ENCODE measurements around the gene ADGRG1.

The ADGRG1 gene

GRCh38 chr16:57679767-57680482 is 51.5 kb downstream of the ADGRG1 start:
- in situ Hi-C loops (cut with HindIII; ENCODE audit: low sequenced_read_pairs), result loop anchor here (10.0 kb wide), 1 partner anchor 305 kb away; no protein-coding TSS in a partner anchor

- in situ Hi-C loops (cut with HindIII; ENCODE audit: low sequenced_read_pairs), result no loop called here
Measured at GRCh38 chr16:57680842-57681375, 52.5 kb downstream of the ADGRG1 start.

DNA sequence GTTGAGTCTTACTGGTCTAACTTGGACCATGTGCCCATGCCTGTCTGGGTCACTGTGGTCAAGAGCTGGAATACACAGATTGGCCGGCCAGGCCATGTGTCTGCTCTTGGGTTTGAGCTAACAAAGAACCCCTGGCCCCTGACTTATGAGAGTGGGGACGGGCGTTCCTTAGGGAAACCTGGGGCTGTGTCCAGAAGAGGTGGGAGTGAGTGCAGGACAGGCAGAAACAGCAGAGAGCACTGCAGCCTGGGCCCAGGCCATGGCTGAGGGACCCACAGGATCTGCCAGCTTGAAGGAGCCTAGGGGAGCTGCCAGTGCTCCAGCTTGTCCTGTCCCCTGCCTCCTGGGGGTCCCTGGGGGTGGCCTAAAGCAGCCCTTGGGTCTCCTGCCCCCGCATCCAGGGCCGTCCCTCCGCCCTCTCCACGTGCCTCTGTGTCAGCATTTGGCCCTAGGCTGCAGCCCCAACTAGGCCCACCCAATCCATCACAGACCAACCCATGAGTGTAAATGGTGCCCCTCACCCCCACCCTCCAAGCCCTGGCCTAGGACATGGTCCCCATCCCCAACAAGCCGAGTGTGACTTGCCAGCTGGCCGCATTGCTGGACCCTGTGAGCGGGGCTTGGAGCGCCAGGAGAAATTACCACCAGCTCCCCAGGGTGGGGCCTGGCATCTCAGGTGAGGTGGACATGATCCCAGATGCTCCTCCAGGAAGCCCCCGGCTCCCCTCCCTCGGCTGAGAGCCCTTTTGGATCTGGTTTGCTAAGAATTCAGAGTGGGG is 53.7 kb downstream of the ADGRG1 start:
- in situ Hi-C loops (cut with HindIII; ENCODE audit: low sequenced_read_pairs), result no loop called here

DNA sequence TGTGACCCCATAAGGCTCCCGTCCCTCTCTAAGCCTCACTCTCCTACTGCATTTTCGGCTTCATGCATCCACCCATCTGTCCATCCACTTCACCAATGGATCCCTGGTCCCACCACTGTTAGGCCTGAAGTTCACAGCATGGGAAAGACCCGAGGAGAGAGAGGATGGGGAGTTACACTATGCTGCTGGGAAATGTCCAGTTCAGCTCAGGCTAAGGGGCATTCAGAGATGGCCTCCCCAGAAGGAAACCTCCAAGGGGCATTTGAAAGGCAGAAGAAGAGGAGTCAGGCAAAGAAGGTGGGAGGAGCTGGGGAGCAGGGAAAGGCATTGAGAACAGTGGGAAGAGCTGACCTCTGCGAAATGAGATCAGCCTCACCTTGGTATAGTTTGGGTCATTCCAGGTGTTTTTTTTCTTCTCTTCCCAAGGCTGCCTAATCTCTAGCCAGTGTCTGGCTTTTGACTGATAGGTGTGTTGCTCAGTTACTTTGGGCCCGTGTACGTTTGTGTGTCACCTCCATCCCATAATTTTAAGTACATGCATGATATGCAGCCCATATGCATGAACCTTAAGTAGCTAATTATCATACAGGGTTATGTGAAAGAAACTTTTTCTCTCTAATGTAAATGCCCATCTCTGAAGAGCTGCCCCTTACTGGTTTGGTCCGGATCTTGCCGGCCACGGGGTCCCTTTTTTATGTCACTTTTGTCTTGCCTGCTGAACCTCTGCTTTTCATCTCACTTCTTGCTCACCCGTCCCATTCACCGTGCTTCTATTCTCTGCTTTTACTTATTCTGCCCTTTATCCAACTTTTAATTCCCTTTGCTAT is 54.6 kb downstream of the ADGRG1 start:
- in situ Hi-C loops (cut with HindIII; ENCODE audit: low sequenced_read_pairs), result no loop called here

DNA sequence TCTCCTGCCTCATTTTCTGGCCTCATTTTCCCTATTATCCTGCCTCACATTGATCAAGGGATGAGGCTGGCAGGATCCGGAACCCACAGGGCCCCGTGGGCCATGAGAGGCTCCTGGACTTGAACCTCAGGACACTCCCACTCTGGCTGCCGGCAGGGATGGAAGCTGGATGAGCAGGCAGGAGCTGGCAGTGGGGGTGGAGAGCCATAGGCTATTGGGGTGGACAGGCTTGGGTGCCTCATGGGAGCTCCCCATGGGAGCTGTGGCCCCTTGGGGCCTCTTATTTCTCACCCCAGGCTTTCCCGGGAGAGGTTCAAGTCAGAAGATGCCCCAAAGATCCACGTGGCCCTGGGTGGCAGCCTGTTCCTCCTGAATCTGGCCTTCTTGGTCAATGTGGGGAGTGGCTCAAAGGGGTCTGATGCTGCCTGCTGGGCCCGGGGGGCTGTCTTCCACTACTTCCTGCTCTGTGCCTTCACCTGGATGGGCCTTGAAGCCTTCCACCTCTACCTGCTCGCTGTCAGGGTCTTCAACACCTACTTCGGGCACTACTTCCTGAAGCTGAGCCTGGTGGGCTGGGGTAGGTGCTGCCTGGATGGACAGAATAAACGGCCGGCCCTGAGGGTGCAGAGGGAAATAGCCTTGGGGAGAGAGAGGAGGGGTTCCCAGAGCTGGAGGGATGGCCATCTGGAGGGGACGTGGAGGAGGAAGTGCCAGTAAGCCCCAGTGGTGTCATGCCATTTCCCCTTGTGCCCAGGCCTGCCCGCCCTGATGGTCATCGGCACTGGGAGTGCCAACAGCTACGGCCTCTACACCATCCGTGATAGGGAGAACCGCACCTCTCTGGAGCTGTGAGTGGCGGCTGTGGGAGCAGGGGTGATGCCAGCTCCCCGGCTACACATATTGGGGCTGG is 55.5 kb downstream of the ADGRG1 start:
- in situ Hi-C loops (cut with HindIII; ENCODE audit: low sequenced_read_pairs), result no loop called here

GRCh38 chr16:57684626-57685358 is 56.4 kb downstream of the ADGRG1 start:
- in situ Hi-C loops (cut with HindIII; ENCODE audit: low sequenced_read_pairs), result loop anchor here (5.0 kb wide), 2 partner anchors 37 to 107 kb away; no protein-coding TSS in a partner anchor

GRCh38 chr16:57685633-57686032 is 57.2 kb downstream of the ADGRG1 start:
- in situ Hi-C loops (cut with HindIII; ENCODE audit: low sequenced_read_pairs), result loop anchor here (5.0 kb wide), 2 partner anchors 38 to 108 kb away; no protein-coding TSS in a partner anchor

- in situ Hi-C loops (cut with HindIII; ENCODE audit: low sequenced_read_pairs), result loop anchor here (5.0 kb wide), 2 partner anchors 39 to 109 kb away; no protein-coding TSS in a partner anchor
Measured at GRCh38 chr16:57686577-57686976, 58.1 kb downstream of the ADGRG1 start.

GRCh38 chr16:57687363-57687929 is 59.0 kb downstream of the ADGRG1 start:
- in situ Hi-C loops (cut with HindIII; ENCODE audit: low sequenced_read_pairs), result loop anchor here (5.0 kb wide), 2 partner anchors 40 to 110 kb away; no protein-coding TSS in a partner anchor

DNA sequence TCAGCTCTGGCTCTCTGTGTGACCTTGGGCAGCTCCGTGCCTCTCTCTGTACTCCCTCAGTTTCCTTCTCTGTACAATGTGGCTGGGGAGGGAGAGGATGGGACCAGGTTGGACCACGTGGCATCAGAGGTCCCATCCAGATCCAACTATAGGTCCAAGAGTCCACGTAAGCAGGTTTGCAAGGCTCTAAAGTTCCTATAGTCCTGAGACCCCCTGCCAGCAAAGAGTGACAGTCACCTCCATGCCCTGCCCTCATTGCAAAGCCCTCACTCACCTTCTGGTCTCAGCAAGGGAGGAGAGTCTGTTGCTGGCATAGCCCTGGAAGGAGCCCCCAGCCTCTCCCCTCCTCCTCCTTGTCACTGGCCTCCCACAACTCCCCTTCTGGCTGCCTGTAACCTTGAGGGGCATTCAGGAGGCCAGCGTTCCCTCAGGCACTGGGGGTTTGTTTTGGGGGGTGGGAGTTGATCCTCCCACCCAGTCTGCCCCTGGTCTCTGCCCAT is 60.1 kb downstream of the ADGRG1 start:
- in situ Hi-C loops (cut with HindIII; ENCODE audit: low sequenced_read_pairs), result loop anchor here (5.0 kb wide), 2 partner anchors 41 to 111 kb away; no protein-coding TSS in a partner anchor

DNA sequence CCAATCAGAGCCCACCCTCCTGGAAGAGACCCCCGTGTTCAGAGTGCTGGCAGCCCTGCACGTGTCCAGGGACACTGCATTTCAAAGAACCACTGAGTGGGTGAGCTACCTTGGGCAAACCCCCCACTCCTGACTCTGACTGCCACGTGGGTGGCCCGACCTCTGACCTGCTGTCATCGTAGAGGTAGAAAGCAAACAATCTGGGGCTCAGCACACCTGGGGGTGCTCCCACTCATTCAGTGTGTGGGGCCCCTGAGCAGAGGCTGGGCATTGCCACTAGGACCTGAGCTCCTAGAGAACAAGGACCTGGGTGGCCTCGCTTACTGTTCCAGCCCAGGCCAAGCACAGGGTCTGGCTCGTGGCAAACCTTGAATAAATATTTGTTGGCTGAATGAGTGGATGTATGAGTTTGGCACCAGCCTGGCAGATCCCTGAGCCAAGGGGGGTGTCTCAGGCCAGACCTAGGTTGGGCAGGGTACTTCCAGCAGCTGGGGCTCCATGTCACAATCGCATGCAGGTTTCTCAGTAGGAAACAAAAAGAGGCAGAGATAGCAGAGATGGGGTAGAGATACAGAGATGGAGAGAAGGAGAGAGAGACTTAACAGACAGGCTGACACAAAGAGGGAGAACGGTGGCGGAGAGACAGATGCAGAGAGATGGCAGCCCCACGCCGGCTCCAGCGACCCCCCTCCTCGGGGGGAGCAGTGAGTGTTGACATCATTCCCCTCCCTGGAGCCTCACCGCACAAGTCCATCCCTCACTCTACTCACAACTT is 60.7 kb downstream of the ADGRG1 start:
- in situ Hi-C loops (cut with HindIII; ENCODE audit: low sequenced_read_pairs), result loop anchor here (5.0 kb wide), 2 partner anchors 42 to 112 kb away; no protein-coding TSS in a partner anchor

GRCh38 chr16:57689762-57690558 is 61.5 kb downstream of the ADGRG1 start:
- in situ Hi-C loops (cut with HindIII; ENCODE audit: low sequenced_read_pairs), result loop anchor here (5.0 kb wide), 2 partner anchors 43 to 113 kb away; no protein-coding TSS in a partner anchor

DNA sequence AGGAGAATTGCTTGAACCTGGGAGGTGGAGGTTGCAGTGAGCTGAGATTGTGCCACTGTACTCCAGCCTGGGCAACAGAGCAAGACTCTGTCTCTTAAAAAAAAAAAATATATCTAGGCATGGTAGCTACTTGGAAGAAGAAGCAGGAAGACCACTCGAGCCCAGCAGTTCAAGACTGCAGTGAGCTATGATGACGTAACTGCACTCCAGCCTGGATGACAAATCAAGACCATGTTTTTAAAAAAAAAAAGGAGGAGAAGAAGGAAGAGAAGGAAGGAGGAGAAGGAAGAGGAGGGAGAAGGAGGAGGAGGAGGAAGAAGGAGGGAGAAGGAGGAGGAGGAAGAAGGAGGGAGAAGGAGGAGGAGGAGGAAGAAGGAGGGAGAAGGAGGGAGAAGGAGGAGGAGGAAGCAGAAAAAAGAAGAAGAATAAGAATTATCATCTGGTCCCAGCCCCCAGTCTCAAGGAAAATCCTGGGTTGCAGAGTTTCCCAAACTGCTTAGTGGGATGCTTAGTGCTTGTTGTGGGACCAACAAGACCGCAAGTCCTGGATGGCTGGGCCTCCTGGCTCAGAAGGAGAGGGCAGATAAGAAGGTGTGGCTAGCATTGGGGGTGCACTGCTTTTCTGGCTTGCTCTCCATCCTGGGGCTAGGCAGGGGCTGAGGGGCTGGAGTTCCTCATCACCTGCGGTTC is 62.5 kb downstream of the ADGRG1 start:
- in situ Hi-C loops (cut with HindIII; ENCODE audit: low sequenced_read_pairs), result no loop called here

DNA sequence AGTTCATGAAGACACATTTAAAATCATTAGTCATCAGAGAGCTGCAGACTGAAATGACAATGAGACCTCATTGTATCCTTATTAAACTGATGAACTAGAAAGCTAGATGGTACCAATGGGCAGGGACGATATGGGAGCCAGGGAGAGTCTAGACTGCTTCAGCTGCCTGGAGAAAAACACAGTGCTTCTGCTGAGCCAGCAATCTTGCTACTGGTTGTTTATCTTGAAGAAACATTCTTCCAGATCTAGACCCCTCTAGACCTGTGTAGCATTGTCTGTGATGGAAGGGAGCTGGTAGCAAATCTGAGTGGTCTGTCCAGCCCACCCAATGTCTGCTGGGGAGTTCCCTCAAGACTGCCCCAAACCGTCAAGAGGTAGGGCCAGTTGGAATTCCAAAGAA is 64.2 kb downstream of the ADGRG1 start:
- in situ Hi-C loops (cut with HindIII; ENCODE audit: low sequenced_read_pairs), result no loop called here

DNA sequence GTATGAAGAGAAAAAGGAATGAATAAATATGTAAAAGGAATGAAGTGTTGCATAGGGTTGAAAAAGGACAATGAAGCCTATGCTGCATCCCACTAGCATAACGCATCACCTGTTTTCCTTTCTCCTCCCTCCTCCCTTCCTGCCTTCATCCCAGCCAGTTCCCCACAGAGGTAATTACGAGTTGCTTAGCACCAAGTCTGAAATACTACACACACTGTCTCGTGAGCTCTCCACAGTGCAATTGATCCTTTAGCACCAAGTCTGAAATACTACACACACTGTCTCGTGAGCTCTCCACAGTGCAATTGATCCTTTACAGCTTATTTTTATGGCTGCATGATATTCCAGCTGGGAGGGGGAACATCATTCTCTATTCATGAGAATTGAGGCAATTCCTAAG is 65.1 kb downstream of the ADGRG1 start:
- in situ Hi-C loops (cut with HindIII; ENCODE audit: low sequenced_read_pairs), result no loop called here

GRCh38 chr16:57694231-57694724 is 65.8 kb downstream of the ADGRG1 start:
- in situ Hi-C loops (cut with HindIII; ENCODE audit: low sequenced_read_pairs), result no loop called here
